NCI-H2107 treated with DMSO at 0.1 percent for 48 hours (cell line): ENCODE data around the gene RHBDL3.
"Not testable (repeated sequence)": the region's sequence is repeated elsewhere in the genome, so short reads cannot be mapped to it uniquely, and the experiment has no call there.

Source experiments
- DNase-seq: peaks from one replicate; lab custom pipeline; 2025; ENCODE audit not compliant: unreplicated experiment; lab: John Stamatoyannopoulos, UW

The RHBDL3 gene

GRCh38 chr17:32323046-32323445 lies 57.4 kb downstream of the RHBDL3 start:
- no peak for DNase-seq

- no peak for DNase-seq
Observed at GRCh38 chr17:32323811-32324491, 58.3 kb downstream of the RHBDL3 start.

- DNase-seq: no peak
Observed at GRCh38 chr17:32327911-32328310, 62.3 kb downstream of the RHBDL3 start.

GRCh38 chr17:32330147-32330546 lies 64.5 kb downstream of the RHBDL3 start:
- DNase-seq: no peak

GRCh38 chr17:32331243-32332040 lies 65.8 kb downstream of the RHBDL3 start:
- no peak for DNase-seq

- DNase-seq: no peak
Observed at GRCh38 chr17:32333187-32333586, 67.6 kb downstream of the RHBDL3 start.

GRCh38 chr17:32335046-32335445 lies 69.4 kb downstream of the RHBDL3 start:
- DNase-seq: no peak

GRCh38 chr17:32335687-32336086 lies 70.1 kb downstream of the RHBDL3 start:
- DNase-seq: no peak

GRCh38 chr17:32341141-32341856 lies 75.7 kb downstream of the RHBDL3 start:
- no peak for DNase-seq

GRCh38 chr17:32341857-32342602 lies 76.4 kb downstream of the RHBDL3 start, which contains the start of gene C17orf75:
Gene C17orf75 (minus strand): TSS chr17:32342173. CDS start chr17:32342139, 34 bp downstream.
- DNase-seq: peak; percentile 35

GRCh38 chr17:32342603-32343325 lies 77.1 kb downstream of the RHBDL3 start:
- no peak for DNase-seq

GRCh38 chr17:32345951-32346600 lies 80.4 kb downstream of the RHBDL3 start:
- DNase-seq: no peak

GRCh38 chr17:32348483-32348800 lies 82.8 kb downstream of the RHBDL3 start:
- no peak for DNase-seq

GRCh38 chr17:32349503-32349853 lies 83.8 kb downstream of the RHBDL3 start:
- no peak for DNase-seq

- peak; percentile 96 for DNase-seq
Observed at GRCh38 chr17:32349854-32350665, 84.4 kb downstream of the RHBDL3 start, which contains the start of gene ZNF207. Gene ZNF207 (plus strand): TSS chr17:32350157. CDS start chr17:32350286, 129 bp downstream.

- peak; percentile 33 for DNase-seq
Observed at GRCh38 chr17:32350666-32351418, 85.2 kb downstream of the RHBDL3 start.

- not testable (repeated sequence) for DNase-seq
Observed at GRCh38 chr17:32352734-32353133, 87.1 kb downstream of the RHBDL3 start.

- no peak for DNase-seq
Observed at GRCh38 chr17:32355649-32356377, 90.2 kb downstream of the RHBDL3 start.
